GM21717 (cell line): ENCODE measurements around the gene SH3RF3.

ENCODE experiments used
- ATAC-seq: cut with Tn5 transposase; IDR thresholded peaks from one replicate; pipeline ENCODE4 v1.9.1; 2021; ENCODE audit warnings: mild to moderate bottlenecking, moderate library complexity; ENCODE audit not compliant: unreplicated experiment

Gene SH3RF3

DNA sequence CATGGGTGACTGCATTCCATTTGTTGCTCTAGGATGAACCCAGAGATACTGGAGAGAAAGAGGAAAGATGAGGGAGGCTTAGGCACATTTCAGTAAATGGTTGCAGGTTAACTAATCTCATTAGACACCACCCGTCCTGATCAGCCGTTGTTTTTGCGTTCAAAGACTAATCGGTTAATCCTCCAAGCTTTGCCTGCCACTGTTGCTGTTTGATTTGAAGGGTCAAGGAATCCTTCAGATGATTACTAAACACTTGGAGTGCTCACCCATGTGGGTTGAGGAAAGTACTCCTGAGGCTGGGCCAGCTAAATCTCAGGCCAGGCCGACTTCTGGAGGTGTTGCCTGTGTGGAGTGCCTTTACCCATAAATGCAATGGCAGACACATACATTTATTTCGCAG is 8.6 kb downstream of the SH3RF3 start:
- no peak for ATAC-seq

DNA sequence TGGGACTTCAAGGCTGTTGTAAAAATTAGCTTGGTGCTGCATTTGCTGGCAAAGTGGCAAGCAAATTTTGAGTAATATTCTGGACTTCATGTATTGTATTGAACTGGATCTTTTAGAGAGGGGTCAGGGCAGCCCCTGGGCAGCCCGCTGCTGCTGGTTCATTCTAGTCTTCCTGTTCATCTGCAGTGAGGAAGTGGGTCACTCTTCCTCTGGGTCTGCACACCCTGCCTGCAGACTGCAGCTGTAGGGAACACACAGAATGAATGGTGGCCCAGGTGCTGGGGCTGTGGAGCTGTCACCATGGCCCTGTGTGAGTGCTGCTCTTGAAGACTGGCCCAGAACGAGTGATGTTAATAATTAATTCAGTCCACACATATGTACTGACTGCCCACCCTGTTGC is 9.4 kb downstream of the SH3RF3 start:
- no peak for ATAC-seq

DNA sequence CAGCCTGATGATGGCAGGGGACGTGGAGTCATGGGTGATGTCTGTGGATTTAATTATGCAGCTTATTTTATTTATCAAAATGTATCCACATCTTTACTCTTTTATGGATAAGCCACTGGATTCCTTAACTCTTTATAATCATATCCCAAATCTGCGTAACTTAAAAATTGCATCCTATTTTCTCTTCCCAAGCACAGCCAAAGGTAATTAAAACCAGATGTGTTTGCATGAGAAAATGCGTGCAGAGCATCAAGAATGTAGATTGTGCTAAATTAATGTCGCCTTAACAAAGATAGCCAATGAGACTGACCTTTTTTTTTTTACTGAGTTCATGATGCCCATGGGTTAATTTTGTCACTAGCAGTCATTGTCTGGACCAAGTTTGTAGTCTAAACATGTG is 10.0 kb downstream of the SH3RF3 start:
- no peak for ATAC-seq

DNA sequence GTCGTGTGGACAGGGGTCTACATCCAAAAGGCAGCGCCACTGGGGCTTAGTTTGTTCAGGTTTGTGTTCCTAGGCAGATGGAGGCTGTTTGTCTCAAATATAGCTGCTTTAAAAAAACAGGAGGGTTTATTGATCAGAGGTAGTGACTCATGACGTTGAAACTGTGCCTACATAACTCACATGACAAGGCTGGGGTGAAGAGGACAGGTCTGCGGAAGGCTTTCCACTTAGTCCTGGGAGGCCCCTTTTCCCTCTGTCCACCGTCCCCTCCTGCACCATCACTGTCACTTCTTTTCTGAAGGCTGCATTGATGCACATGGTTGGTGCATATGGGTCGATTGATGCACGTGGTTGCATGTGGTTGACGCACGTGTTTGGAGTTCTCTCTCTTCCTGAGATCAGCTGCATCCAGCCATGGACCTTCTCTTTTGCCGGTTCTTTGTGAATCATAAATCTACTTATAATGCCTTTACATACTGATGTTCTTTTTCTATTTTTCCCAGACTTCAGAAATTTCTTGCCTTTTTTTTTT is 10.9 kb downstream of the SH3RF3 start:
- ATAC-seq, result no peak

DNA sequence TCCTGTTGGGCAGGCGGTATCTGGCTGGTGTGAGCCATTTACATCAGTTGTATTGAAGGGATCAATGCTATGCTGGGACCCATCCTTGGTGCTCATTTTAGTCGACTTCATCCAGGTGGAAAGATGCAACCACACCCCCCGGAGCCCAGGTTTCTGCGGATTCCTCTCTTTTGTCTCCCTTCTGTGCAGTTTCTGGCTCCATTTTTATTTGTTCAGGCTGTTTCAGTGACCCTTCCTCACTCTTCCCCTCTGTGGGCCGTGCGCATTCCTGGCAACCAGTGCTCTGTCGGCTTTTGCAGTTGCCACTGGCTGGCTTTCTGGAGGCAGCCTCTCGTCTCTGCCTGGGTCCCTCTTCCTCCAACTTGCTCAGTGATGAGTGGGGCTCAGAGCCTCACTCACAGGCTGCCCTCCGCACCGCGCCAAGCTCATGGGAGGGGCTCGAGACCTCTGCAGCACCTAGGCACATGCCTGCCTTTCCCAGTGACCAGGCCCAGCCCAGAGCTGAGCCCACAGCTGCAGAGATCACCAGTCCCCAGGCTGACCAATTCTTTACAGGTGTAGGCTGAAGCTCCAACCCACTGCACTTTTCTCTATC is 12.1 kb downstream of the SH3RF3 start:
- no peak for ATAC-seq

DNA sequence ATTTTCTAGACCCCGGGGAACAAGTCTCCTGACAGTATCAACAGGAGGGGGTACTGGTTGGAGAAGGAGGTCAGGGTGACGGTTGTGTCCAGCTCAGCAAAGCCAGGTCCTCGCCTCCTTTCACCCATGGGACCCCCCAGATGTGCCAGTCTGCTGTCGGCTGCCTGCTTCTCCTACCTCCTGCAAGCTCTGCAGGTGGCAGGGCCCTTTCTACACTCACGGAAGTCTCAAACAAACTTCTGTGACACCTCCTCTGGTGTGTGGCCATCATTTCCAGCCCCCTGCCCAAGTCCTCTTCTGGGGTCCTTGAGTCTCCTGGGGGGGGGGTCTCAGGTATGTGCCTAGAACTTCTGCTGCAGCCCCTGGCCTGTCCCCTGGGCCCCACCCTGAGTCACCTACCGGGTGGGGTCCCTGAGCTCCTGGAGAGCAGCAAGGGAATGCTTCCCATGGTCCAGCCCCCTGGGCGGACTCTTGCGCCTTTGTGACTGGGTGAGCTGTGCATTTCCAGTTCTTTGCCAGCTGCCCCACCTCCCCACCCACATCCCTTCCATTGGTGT is 12.8 kb downstream of the SH3RF3 start:
- no peak for ATAC-seq

DNA sequence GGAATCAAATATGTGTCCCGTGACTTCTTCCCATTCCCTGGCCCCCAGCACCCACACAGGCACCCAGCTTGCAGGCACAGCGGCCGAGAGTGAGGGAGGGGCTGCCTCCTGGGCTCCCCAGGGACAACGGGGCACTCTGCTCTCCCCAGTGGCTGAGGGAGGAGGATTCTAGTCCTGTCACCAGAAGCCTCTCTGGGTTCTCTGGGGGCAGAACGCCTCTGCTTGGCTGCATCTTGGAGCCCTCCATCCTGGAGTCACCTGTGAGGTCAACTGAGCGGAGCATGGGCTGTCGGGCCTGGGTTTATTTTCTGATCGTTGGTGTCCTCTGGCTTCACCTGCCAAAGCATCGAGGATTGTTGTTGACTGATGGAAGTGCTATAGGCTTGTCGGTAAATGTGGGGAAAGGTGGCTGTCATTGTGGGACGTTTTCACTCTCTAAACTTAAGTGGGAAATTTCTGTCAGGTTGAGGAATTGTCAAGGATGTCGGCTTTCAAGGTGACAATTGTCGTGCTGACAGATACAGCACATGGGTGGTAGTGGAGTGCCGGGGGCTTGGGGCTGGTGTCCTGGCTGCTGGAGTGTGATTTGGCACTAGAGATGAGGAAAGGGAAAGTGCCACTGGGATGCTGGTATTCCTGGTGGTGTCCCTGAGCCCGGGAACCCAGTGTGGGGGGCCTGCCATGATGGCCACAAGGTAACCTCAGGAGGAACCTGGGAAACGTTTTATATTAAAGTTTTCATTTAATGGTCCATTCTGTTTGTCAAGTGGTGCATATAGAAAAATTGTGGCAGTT is 13.6 kb downstream of the SH3RF3 start:
- no peak for ATAC-seq

DNA sequence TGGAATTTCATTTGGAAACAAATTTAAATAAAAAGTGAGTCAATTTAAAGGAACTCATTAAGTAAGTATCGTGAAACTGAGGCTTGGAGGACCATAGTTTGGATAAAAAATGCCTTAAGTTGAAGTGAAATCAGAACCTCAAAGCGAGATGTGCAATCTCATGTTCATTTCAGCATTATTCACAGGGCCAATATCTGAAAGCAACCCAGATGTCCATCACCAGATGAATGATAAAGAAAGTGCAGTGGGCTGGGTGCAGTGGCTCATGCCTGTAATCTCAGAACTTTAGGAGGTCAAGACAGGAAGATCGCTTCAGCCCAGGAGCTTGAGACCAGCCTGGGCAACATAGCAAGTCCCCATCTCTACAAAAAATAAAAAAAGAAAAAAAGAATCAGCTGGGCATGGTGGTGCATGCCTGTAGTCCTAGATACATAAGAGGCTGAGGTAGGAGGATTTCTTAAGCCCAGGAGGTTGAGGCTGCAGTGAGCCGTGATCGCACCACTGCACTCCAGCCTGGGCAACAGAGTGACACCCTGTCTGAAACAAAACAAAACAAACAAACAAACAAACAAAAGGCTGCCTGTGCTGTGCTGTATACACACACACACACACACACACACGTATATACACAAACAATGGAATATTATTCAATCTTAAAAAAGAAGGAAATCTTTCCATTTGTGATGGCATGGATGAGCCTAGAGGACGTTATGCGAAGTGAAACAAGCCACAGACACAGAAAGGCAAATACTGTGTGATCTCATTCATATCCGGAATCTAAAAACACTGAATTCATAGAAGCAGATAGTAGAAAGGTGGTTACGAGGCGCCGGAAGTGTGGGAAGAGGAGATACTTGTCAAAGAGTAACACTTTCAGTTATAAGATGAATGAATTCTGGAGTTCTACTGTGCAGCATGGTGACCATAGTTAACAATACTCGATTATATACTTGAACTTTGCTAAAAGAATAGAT is 14.5 kb downstream of the SH3RF3 start:
- peak; percentile 74 for ATAC-seq

DNA sequence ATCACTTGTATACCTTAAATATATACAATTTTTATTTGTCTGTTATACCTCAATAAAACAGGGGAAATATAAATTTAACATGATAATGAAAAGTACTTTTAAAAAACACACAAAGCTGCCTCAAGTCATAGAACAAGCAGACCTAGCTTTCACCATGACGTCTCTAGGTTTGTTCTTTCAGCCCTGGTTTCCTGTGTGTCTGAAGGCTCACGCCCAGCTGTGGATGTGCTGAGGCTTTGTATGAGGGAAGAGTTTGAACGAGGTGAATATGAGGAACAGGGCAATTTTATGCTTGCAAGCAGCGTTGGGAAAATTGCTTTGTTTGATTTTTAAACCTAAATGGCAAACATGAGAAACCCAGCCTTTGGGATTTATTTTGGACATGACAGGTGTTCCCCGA is 15.3 kb downstream of the SH3RF3 start:
- no peak for ATAC-seq

DNA sequence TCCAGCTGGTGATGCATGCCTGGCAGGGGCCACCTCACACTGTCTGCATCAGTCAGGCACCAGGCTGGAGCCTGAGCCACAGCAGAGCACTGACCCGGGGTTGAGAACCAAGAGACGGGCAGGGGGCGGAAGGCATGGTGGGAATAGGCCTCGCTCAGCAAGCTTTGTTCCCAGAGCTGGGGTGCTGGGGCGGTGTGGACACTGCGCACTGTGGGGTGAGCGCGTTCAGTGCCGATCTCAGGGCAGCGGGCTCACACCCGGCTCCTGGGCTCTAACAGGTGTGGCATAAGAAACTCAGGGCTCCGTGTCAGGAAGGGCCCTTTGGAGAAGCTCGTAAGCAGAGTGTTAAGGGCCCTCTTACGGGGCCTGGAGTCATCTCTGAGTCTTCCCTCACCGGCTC is 15.7 kb downstream of the SH3RF3 start:
- ATAC-seq, result no peak

DNA sequence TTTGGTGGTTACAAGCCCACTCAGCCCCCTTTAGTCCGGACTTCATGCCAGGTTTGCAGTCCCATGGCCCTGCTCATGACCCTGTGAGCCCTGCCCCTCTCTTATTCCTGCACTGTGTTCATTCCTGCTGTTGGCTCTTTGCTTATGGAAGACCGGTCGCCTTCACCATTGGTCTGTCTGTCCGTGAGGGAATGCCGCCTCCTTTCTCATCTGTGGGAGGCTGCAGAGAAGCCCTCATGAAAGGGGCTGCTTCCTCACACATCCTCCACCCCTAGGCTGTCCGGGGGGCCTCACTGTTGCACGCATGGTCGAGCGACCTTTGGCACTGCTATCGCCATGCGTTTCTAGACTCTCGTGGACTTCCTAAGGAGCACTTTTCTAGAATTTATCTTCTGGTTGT is 16.3 kb downstream of the SH3RF3 start:
- ATAC-seq, result no peak

DNA sequence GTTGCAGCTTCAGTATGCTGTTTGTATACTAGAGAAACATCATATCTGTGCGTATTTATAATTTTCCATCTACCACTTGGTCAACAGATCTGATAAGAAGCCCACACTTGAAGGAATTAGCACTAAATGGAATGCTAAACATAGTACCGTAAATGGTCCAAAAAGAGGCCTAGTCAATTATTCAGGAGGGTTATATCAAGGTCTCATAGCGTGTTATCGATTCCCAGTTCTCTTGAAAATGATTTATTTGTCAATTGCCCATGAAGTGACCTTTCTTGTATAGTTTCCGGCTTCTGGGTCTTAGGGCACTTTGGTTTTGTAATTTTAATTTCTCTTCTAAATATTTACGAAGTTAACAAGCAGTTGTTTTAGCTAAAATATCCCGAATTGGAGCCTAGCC is 18.4 kb downstream of the SH3RF3 start:
- no peak for ATAC-seq

DNA sequence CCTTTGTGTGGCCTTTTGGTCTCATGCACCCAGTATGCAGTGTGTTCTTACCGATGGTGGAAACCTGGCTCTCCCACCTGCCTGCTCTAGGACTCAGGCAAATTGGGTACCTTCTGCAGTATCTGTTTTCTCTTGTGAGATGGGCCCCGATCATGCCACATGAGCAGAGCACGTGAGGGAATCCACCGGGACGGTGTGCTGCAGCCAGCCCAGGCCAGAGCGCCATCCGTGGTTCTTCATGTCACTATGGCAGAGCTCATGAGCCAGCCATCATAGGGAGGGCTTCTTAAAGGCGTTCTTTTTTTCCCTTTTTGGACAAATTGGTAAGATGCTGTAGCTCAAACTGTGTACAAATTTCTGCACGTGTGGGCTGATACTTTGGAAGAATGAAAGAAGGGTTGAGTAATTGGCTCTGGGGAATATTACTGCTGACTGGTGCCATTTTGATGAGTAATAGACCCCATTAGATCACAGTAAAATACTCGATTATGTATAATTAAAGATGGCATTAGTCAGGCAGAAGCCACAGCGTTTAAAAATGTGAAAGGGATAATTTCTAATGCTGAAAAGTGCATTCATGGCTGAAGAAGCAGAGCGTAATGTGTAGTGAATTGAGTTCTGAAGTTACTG is 19.2 kb downstream of the SH3RF3 start:
- no peak for ATAC-seq

DNA sequence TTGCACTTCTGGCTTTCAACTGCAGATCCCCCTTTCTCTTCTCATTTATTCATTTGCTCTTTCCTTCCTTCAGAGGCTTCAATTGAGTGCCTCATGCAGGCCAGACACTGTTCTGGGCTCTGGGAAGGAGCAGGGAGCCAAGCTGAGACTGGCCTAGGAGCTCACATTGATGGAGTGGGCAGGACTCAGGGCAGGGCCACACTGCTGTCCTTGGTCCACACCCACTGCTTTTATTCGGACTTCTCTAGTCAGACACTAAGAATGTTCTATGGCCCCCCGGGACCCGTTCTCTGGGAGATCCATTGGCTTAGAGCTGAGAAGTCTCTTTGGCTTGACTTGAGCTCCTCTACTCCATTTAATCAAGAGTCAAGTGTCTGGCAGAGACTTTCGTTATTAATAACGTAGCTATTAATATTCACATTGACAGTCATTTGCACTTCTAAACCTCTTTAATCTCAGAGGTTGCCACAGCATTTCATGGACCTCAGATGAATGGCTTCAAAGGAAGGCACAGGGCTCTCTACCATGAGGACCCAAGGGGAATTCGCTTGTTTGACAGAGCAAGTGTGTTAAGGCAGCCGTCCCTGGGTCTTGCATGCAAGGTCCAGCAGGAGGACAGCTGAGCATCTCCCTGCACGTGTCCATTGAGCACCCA is 20.1 kb downstream of the SH3RF3 start:
- no peak for ATAC-seq

DNA sequence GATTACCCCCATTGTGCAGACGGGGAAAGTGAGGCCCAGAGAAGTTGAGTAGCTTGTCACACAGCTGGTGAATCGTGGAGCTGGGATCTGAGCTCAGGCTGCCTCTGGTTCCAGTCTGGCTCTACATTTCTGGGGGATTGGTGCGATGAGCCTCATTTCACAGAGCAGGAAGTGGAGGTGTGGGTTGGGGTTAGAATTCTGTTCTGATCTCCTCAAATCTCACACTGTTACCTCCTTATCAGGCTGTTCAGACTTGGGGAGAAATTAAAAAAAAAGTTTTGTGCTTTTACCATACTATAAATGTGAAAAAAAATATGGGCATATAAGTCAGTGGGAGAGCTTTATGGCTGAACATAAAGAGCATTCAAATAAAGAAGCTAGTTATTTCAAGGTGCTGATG is 21.6 kb downstream of the SH3RF3 start:
- no peak for ATAC-seq

DNA sequence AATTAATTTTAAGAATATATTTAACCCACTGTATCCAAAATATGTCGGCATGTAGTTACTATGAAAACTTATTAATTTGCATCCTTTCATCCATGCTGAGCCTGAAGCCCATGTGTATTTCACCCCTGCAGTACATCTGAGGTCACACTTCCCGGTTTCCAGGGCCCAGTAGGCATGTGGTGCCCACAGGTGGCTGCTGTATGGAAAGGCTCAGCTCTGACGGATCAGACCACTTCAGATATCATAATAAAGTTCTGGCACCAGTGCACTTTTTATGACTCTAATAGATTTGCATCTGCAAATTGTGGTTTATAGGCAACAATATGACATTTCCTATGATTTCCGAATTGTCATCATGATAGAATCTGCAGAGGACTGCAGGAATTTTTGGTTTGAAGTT is 22.5 kb downstream of the SH3RF3 start:
- no peak for ATAC-seq

DNA sequence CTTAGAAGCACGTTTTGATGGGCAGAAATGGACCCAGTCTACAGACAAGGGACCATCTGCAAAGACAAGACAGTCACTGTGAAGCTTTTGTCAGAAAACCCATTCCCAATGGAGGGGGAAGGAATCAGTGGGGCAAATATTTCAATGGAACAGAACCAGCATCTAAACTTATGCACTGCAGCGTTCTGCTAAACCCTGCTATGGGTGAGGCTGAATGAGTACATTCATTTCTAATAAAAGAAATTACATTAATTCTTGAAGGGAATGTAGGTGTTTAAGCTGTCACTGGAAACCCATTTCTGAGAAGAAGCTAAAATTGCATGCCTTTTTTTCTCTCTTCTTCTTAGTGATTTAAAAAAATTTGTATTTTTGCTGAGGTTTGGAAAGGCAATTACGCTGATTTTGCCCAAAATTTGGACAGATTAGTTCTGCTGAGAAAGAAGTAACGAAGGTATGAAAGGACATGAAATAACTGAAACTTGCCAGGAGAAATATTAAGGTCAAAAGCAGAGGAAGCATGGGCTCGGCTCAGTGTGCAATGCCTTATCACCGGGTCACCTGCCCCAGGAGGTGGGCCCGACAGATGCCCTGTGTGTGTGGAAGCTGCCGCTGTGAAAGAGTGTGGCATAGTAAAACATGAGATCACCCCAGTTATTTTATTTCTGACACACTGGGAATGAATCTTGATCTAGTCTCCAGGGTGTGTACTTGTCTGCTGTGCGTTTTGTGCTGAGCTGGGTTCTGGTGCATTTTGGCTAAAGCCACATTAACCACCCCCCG is 24.2 kb downstream of the SH3RF3 start:
- ATAC-seq, result no peak

DNA sequence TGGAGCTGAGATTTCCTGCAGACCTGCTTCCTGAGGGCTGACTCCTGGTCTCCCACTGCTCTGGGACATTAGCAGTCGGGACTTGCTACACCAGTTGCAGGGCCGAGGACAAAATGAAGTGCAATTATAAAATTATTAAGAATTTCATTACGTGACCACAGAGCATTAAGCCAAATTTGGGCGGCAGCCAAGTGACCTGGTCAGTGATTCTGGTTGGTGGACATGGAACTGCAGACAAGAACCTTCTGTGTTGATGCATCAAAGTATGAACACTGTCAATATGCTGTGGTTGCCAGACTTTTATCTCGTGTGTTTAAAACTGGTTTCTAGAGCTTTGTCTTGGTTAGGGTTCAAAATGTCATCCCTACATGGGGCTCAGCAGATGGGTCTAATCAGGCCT is 24.8 kb downstream of the SH3RF3 start:
- no peak for ATAC-seq

DNA sequence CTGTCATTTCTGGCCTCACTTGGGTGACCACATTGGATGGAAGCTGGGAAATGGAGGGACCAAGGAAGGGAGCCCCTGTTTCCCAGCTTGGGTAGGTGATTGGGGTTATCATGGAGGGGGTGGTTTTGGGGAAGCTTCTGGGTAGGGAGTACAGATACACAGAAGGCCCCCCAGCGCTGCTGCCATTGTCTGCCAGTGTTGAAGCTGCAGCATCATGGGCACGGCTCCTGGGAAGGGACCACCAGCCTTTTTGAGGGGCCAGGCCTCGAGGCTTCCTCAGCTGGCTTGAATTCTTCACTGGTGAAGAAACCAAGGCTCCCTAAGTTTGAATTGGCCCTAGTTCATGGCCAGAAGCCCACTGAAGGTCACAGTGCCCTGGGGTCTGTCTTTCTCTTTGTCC is 25.2 kb downstream of the SH3RF3 start:
- no peak for ATAC-seq
